ENCODE results near the gene LSM11.
"Not testable (repeated sequence)": the region's sequence is repeated elsewhere in the genome, so short reads cannot be mapped to it uniquely, and the experiment has no call there.

The LSM11 gene

GRCh38 chr5:157743163-157744050 lies at the start of gene LSM11:
LSM11 (plus strand) TSS chr5:157743712; CDS start chr5:157743751, 39 bp downstream.
- peak; percentile 84 for DNase-seq

- DNase-seq: not testable (repeated sequence)
These were observed 49.7 kb upstream of the LSM11 start for GRCh38 chr5:157693816-157694215.

- DNase-seq: not testable (repeated sequence)
These were observed 47.4 kb upstream of the LSM11 start for GRCh38 chr5:157696154-157696553.

- not testable (repeated sequence) for DNase-seq
These were observed 44.8 kb upstream of the LSM11 start for GRCh38 chr5:157698674-157699073.

GRCh38 chr5:157703736-157704135 lies 39.8 kb upstream of the LSM11 start:
- DNase-seq: no peak

GRCh38 chr5:157708866-157709265 lies 34.6 kb upstream of the LSM11 start:
- DNase-seq: no peak

- DNase-seq: no peak
These were observed 34.2 kb upstream of the LSM11 start for GRCh38 chr5:157709346-157709745.

GRCh38 chr5:157710431-157710830 lies 33.1 kb upstream of the LSM11 start:
- no peak for DNase-seq

GRCh38 chr5:157710882-157711281 lies 32.6 kb upstream of the LSM11 start:
- DNase-seq: no peak

- no peak for DNase-seq
These were observed 29.5 kb upstream of the LSM11 start for GRCh38 chr5:157713830-157714595.

GRCh38 chr5:157714596-157714864 lies 29.0 kb upstream of the LSM11 start:
- no peak for DNase-seq

GRCh38 chr5:157718519-157718918 lies 25.0 kb upstream of the LSM11 start:
- no peak for DNase-seq

- no peak for DNase-seq
These were observed 24.3 kb upstream of the LSM11 start for GRCh38 chr5:157719245-157719644.

- DNase-seq: no peak
These were observed 22.4 kb upstream of the LSM11 start for GRCh38 chr5:157721159-157721558.

- DNase-seq: not testable (repeated sequence)
These were observed 20.6 kb upstream of the LSM11 start for GRCh38 chr5:157722895-157723294.

GRCh38 chr5:157726607-157727006 lies 16.9 kb upstream of the LSM11 start:
- DNase-seq: not testable (repeated sequence)

- not testable (repeated sequence) for DNase-seq
These were observed 15.7 kb upstream of the LSM11 start for GRCh38 chr5:157727858-157728257.

GRCh38 chr5:157729858-157730257 lies 13.7 kb upstream of the LSM11 start:
- DNase-seq: no peak

- no peak for DNase-seq
These were observed 12.6 kb upstream of the LSM11 start for GRCh38 chr5:157730900-157731271.

- DNase-seq: peak; percentile 91
These were observed 12.0 kb upstream of the LSM11 start, which contains the start of gene THG1L for GRCh38 chr5:157731272-157732129. THG1L (plus strand) TSS chr5:157731420; CDS start chr5:157731441, 21 bp downstream.

- no peak for DNase-seq
These were observed 11.4 kb upstream of the LSM11 start for GRCh38 chr5:157732130-157732514.

- no peak for DNase-seq
These were observed 10.8 kb upstream of the LSM11 start for GRCh38 chr5:157732596-157733262.

GRCh38 chr5:157734436-157734835 lies 9.1 kb upstream of the LSM11 start:
- DNase-seq: no peak

All from T1000 (cell line).